Adrenal gland (tissue), 5 donors: ENCODE data around the gene PPP2R5A.

Source experiments
- POLR2A ChIP-seq, 2 donors: fragments of 450-650 bp; IDR thresholded peaks; one replicate each; pipeline ENCODE4 v1.6.1; 2017; ENCODE audit warnings: antibody characterized with exemption in 2 of 2, mild to moderate bottlenecking in 2 of 2, moderate library complexity in 1 of 2
- TF ChIP-seq, protein P1 (sequence below), 6 experiments: fragments of 450-650 bp in 4 of 6; fragments of 200-600 bp in 2 of 6; sonication (generic) in 1 of 6; IDR thresholded peaks; 1 replicate in 5 of 6; 2 replicates in 1 of 6; pipeline versions ENCODE4 v1.5.1 to v1.8.0; 2016 to 2021; ENCODE audit warnings: antibody characterized with exemption in 6 of 6, mild to moderate bottlenecking in 2 of 6, moderate library complexity in 1 of 6
- donor health status: DM: no; HTN: no; CAD: no.

DNA sequence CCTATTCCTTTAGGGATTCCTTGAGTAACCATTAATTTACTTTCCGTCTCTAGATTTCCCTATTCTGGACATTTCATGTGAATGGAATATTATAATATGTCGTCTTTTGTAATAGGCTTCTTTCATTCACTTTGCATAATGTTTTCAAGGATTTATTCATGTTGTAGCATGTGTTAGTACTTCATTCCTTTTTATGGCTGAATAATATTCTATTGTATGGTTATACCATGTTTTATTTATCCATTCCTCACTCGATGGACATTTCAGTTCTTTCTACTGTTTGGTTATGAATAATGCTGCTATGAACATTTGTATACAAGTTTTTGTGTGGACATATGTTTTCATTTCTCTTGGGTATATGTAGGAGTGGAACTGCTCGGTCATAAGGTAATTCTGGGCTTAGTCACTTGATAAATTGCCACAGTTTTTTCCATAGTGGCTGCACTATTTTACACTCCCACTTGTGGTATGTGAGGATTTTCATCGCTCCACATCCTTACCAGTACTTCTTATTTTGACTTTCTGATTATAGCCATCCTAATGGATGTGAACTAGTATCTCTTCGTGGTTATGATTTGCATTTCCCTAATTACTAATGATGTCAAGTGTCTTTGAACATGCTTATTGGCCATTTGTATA lies 17.7 kb downstream of the PPP2R5A start:
- TF ChIP-seq, protein P1, sequence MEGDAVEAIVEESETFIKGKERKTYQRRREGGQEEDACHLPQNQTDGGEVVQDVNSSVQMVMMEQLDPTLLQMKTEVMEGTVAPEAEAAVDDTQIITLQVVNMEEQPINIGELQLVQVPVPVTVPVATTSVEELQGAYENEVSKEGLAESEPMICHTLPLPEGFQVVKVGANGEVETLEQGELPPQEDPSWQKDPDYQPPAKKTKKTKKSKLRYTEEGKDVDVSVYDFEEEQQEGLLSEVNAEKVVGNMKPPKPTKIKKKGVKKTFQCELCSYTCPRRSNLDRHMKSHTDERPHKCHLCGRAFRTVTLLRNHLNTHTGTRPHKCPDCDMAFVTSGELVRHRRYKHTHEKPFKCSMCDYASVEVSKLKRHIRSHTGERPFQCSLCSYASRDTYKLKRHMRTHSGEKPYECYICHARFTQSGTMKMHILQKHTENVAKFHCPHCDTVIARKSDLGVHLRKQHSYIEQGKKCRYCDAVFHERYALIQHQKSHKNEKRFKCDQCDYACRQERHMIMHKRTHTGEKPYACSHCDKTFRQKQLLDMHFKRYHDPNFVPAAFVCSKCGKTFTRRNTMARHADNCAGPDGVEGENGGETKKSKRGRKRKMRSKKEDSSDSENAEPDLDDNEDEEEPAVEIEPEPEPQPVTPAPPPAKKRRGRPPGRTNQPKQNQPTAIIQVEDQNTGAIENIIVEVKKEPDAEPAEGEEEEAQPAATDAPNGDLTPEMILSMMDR (IDR thresholded peaks at IDR 0.05) = no peak
- TF ChIP-seq POLR2A (IDR thresholded peaks at IDR 0.05) = no peak
